Endothelial cell of umbilical vein (primary cell): ENCODE measurements around the gene XRN1.

ENCODE experiments used
- CTCF ChIP-seq, 2 donors: IDR thresholded peaks; 1 replicate in 1 of 2; 2 replicates in 1 of 2; pipeline ENCODE4 v1.5.1; 2011; ENCODE audit warnings: low read length in 2 of 2, mild to moderate bottlenecking in 2 of 2, moderate library complexity in 2 of 2, control low read depth in 1 of 2, inconsistent platforms in 1 of 2, low read depth in 1 of 2; ENCODE audit not compliant: insufficient read depth in 1 of 2; ENCODE audit errors: extremely low read depth in 1 of 2
- EZH2 ChIP-seq: IDR thresholded peaks from 2 replicates; pipeline ENCODE4 v1.6.1; 2012; ENCODE audit warnings: borderline replicate concordance, low read depth, mild to moderate bottlenecking, moderate library complexity, low read length, inconsistent platforms; ENCODE audit not compliant: severe bottlenecking
- GATA2 ChIP-seq: IDR thresholded peaks from 2 replicates; pipeline ENCODE4 v1.7.0; 2011; ENCODE audit warnings: low read depth, mild to moderate bottlenecking, moderate library complexity, mixed read lengths, low read length; ENCODE audit not compliant: insufficient read length, insufficient read depth
- JUN ChIP-seq: IDR thresholded peaks from 2 replicates; pipeline ENCODE4 v1.6.1; 2011; ENCODE audit warnings: borderline replicate concordance, low read depth; ENCODE audit not compliant: insufficient read length, insufficient read depth
- MYC ChIP-seq: IDR thresholded peaks from one replicate; pipeline ENCODE4 v1.6.1; 2011; ENCODE audit warnings: mild to moderate bottlenecking, low read depth, low read length
- POLR2A ChIP-seq: IDR thresholded peaks from 2 replicates; pipeline ENCODE4 v1.6.1; 2012; ENCODE audit warnings: low read depth, mild to moderate bottlenecking, control low read depth, low read length
- POLR2AphosphoS5 ChIP-seq: IDR thresholded peaks from 2 replicates; pipeline ENCODE4 v1.6.1; 2012; ENCODE audit warnings: low read depth, mild to moderate bottlenecking, control low read depth, low read length, moderate library complexity; ENCODE audit not compliant: insufficient read depth
- TF ChIP-seq, protein P1 (sequence below): IDR thresholded peaks from 2 replicates; pipeline ENCODE4 v1.6.1; 2011; ENCODE audit not compliant: insufficient read depth, insufficient read length

DNA sequence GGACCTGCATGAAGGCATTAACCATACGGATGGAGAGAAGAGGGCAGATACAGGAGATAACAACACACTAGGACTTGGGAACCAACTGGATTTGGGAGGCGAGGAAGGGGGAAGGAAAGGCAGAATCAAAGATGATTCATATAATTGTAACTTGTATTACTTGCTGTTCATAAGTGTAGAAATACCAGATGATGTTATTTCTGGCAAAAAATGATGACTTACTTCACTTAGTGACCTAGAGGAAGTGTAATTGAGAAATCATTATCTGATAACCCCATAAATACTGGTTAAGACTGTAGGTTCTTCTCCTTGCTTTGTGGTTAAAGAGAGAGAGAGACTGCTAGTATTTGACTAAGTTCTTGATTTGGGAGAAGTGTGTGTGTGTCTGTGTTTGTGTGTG, 172.0 kb downstream of the XRN1 start:
- TF ChIP-seq CTCF (IDR thresholded peaks at IDR 0.05; ENCODE audit: extremely low read depth in 1 of 2, insufficient read depth in 1 of 2, low read depth in 1 of 2, low read length in 2 of 2) = no peak
- TF ChIP-seq, protein P1, sequence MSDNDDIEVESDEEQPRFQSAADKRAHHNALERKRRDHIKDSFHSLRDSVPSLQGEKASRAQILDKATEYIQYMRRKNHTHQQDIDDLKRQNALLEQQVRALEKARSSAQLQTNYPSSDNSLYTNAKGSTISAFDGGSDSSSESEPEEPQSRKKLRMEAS = no peak
- no peak for TF ChIP-seq MYC
- no peak for TF ChIP-seq EZH2
- no peak for TF ChIP-seq POLR2A
- no peak for TF ChIP-seq POLR2AphosphoS5
- no peak for TF ChIP-seq JUN
- peak; percentile 29 for TF ChIP-seq GATA2
